ENCODE data around the gene DUSP28. TPM values are rescaled to one million over a fixed set of nuclear protein-coding genes. Genes with fewer than 3 reads are reported as not detected.
"Not testable (repeated sequence)": the region's sequence is repeated elsewhere in the genome, so short reads cannot be mapped to it uniquely, and the experiment has no call there.

Gene DUSP28
- total RNA-seq, 1 donor from 2014 or later: 11.5 TPM

- ATAC-seq (ENCODE audit: poor library complexity) (no peak), DNase-seq (no peak)
- intact Hi-C loops (cut with DNase I): no loop called here
These were observed 35.0 kb upstream of the DUSP28 start for GRCh38 chr2:240524963-240525718.

GRCh38 chr2:240525802-240526201 lies 34.4 kb upstream of the DUSP28 start:
- DNase-seq (no peak), ATAC-seq (ENCODE audit: poor library complexity) (no peak)
- intact Hi-C loops (cut with DNase I): no loop called here

- ATAC-seq (ENCODE audit: poor library complexity): no peak
- DNase-seq: no peak
- intact Hi-C loops (cut with DNase I): no loop called here
These were observed 33.6 kb upstream of the DUSP28 start for GRCh38 chr2:240526521-240526920.

- intact Hi-C loops (cut with DNase I): no loop called here
- no peak for DNase-seq
- ATAC-seq (ENCODE audit: poor library complexity): no peak
These were observed 32.9 kb upstream of the DUSP28 start for GRCh38 chr2:240527153-240527750.

GRCh38 chr2:240528406-240529040 lies 31.6 kb upstream of the DUSP28 start:
- ATAC-seq (ENCODE audit: poor library complexity) (no peak), DNase-seq (no peak)
- intact Hi-C loops (cut with DNase I): no loop called here

GRCh38 chr2:240529344-240529999 lies 30.7 kb upstream of the DUSP28 start:
- ATAC-seq (ENCODE audit: poor library complexity) (no peak), DNase-seq (no peak)
- intact Hi-C loops (cut with DNase I): no loop called here

- no peak for DNase-seq
- no peak for ATAC-seq (ENCODE audit: poor library complexity)
- intact Hi-C loops (cut with DNase I): no loop called here
These were observed 30.0 kb upstream of the DUSP28 start for GRCh38 chr2:240530181-240530580.

- DNase-seq: no peak
- intact Hi-C loops (cut with DNase I): no loop called here
These were observed 29.1 kb upstream of the DUSP28 start for GRCh38 chr2:240531038-240531437.

GRCh38 chr2:240532031-240532775 lies 28.0 kb upstream of the DUSP28 start:
- DNase-seq: no peak
- intact Hi-C loops (cut with DNase I): no loop called here
- ATAC-seq (ENCODE audit: poor library complexity): no peak

More at GRCh38 chr2:240531038-240531437, 29.1 kb upstream of the DUSP28 start:
- ATAC-seq (ENCODE audit: poor library complexity): no peak

- intact Hi-C loops (cut with DNase I): no loop called here
- ATAC-seq (ENCODE audit: poor library complexity) (no peak), DNase-seq (no peak)
These were observed 22.0 kb upstream of the DUSP28 start for GRCh38 chr2:240538031-240538780.

GRCh38 chr2:240539101-240539500 lies 21.1 kb upstream of the DUSP28 start:
- intact Hi-C loops (cut with DNase I); ATAC-seq (ENCODE audit: poor library complexity); DNase-seq: not testable (repeated sequence)

GRCh38 chr2:240539906-240540305 lies 20.3 kb upstream of the DUSP28 start:
- ATAC-seq (ENCODE audit: poor library complexity) (no peak), DNase-seq (no peak)
- intact Hi-C loops (cut with DNase I): no loop called here

GRCh38 chr2:240551288-240551687 lies 8.9 kb upstream of the DUSP28 start:
- ATAC-seq (ENCODE audit: poor library complexity) (no peak), DNase-seq (no peak)
- intact Hi-C loops (cut with DNase I): no loop called here

GRCh38 chr2:240551811-240552210 lies 8.3 kb upstream of the DUSP28 start:
- intact Hi-C loops (cut with DNase I): no loop called here
- DNase-seq (no peak), ATAC-seq (ENCODE audit: poor library complexity) (no peak)

GRCh38 chr2:240553956-240554480 lies 6.1 kb upstream of the DUSP28 start:
- intact Hi-C loops (cut with DNase I): no loop called here
- DNase-seq (no peak), ATAC-seq (ENCODE audit: poor library complexity) (no peak)

GRCh38 chr2:240554767-240555493 lies 5.2 kb upstream of the DUSP28 start:
- ATAC-seq (ENCODE audit: poor library complexity) (no peak), DNase-seq (no peak)
- intact Hi-C loops (cut with DNase I): no loop called here

- intact Hi-C loops (cut with DNase I): no loop called here
- no peak for ATAC-seq (ENCODE audit: poor library complexity)
- no peak for DNase-seq
These were observed 4.5 kb upstream of the DUSP28 start for GRCh38 chr2:240555541-240556250.
